PC-3 (cell line): ENCODE measurements around the gene YKT6.

Experiments
- EZH2phosphoT487 ChIP-seq: fragments of 300-600 bp; sonication (generic); IDR thresholded peaks from 2 replicates; pipeline ENCODE4 v1.6.1; 2018; ENCODE audit warnings: mild to moderate bottlenecking, antibody characterized with exemption, low read length, borderline replicate concordance
- TF ChIP-seq, protein P1 (sequence below): fragments of 300-600 bp; sonication (generic); conservative IDR thresholded peaks from 2 replicates; pipeline ENCODE4 v1.5.1; 2017; ENCODE audit warnings: antibody characterized with exemption, low read depth, mild to moderate bottlenecking, low read length

GRCh38 chr7:44210107-44210506, 9.3 kb downstream of the YKT6 start:
- no peak for TF ChIP-seq EZH2phosphoT487
- TF ChIP-seq, protein P1, sequence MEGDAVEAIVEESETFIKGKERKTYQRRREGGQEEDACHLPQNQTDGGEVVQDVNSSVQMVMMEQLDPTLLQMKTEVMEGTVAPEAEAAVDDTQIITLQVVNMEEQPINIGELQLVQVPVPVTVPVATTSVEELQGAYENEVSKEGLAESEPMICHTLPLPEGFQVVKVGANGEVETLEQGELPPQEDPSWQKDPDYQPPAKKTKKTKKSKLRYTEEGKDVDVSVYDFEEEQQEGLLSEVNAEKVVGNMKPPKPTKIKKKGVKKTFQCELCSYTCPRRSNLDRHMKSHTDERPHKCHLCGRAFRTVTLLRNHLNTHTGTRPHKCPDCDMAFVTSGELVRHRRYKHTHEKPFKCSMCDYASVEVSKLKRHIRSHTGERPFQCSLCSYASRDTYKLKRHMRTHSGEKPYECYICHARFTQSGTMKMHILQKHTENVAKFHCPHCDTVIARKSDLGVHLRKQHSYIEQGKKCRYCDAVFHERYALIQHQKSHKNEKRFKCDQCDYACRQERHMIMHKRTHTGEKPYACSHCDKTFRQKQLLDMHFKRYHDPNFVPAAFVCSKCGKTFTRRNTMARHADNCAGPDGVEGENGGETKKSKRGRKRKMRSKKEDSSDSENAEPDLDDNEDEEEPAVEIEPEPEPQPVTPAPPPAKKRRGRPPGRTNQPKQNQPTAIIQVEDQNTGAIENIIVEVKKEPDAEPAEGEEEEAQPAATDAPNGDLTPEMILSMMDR: no peak
